GM13977 (cell line): Measurements from ENCODE around the gene CADM1.

Source experiments
- DNase-seq: peaks from one replicate; pipeline ENCODE4 v3.0.0; 2012; ENCODE audit warnings: low spot score
- in situ Hi-C: fragments of 300-500 bp; cut with MboI; formaldehyde crosslinking; loops from one replicate; pipeline ENCODE4 v1.12.0; 2022; ENCODE audit warnings: low sequenced_read_pairs, low pct_unique_long_range_greater_than_20kb, mixed read lengths, inconsistent platforms; ENCODE audit not compliant: unreplicated experiment
- TF ChIP-seq, protein P1 (sequence below): IDR thresholded peaks from 2 replicates; pipeline ENCODE4 v1.5.1; 2012; ENCODE audit warnings: mild to moderate bottlenecking, control low read depth; ENCODE audit not compliant: insufficient read depth; ENCODE audit errors: extremely low read depth, missing control alignments

The CADM1 gene

DNA sequence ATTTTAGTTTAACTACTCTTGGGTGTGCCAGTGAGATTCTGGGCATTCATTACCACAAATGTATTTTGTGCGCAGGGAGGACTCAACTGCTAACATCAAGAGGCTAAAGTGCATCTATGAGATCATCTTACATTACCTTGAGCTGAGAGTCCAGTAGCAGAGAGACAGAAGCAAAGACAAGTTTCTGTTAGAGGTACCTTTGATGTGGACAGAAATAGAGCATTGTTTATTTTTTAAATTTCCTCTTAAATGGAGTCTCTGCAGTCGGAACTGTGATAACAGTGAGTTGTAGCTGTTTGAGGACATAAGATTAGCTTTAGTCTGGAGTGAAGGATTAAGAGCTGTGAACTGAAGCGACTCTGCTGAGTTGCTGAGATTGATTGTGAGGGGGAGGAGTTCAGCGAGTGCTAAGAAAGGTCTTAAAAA, 297.0 kb downstream of the CADM1 start:
- no peak for DNase-seq
- TF ChIP-seq, protein P1, sequence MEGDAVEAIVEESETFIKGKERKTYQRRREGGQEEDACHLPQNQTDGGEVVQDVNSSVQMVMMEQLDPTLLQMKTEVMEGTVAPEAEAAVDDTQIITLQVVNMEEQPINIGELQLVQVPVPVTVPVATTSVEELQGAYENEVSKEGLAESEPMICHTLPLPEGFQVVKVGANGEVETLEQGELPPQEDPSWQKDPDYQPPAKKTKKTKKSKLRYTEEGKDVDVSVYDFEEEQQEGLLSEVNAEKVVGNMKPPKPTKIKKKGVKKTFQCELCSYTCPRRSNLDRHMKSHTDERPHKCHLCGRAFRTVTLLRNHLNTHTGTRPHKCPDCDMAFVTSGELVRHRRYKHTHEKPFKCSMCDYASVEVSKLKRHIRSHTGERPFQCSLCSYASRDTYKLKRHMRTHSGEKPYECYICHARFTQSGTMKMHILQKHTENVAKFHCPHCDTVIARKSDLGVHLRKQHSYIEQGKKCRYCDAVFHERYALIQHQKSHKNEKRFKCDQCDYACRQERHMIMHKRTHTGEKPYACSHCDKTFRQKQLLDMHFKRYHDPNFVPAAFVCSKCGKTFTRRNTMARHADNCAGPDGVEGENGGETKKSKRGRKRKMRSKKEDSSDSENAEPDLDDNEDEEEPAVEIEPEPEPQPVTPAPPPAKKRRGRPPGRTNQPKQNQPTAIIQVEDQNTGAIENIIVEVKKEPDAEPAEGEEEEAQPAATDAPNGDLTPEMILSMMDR: no peak
- in situ Hi-C loops: no loop called here

DNA sequence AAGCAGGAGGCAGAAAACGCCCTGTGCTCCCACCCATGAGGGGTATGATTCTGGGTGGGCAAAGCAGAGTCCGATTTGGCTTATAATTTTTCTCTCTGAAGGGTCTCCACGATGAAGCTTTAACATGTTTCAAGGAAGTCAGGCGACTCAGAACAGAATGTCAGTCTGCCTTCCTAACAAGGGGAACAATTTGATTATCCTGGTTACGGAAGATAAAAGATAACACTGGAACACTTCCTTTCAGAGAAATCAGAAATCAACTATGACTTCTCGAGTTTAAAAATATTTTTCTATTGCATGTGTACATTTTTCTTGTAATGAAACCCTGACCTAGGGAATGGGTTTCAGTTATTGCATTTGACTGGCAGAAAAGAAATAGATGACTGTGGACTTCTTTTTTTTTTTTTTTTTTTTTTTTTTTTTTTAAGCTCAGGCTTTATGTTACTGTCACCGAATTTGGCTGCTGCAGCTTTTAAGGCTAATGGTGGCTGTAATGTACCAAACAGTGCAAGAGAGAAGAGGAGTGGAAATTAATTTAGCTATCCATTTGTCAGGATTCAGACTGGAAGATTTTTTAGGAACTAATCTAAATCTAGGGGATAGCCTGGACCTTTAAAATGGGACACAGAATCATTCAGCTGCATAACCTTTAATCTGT, 297.7 kb downstream of the CADM1 start:
- TF ChIP-seq, protein P1: no peak
- DNase-seq: no peak
- in situ Hi-C loops: no loop called here

DNA sequence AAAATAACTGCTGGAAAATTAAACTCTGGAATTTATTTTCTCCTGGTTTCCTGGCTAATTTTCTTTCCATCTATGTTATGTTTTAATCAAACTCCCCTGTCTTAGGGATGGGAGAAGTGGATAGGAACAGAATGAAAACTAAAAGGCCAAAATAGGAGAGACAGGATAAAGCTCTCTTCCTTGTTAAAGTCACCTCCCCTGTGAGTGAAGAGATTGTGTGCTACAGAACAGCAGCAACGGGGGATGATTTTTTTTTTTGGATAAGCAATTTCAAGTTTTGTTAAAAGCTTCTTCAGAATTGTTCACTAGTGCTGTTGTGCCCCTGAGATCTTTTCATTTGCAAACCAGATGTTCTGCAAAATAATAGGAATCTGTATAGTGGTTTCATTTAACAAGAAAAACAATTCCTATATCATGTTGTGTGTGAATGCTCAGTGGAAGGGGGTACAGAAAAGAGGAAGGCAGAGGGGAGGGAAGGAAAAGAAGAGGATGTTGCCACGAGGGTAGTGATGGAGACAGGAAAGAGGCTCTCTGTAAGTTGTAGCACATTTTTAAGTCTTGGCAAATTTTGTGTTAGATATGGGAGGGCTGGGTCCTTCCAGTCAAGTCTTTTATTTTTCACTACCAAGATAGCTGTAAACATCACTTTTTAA, 301.2 kb downstream of the CADM1 start:
- TF ChIP-seq, protein P1: no peak
- in situ Hi-C loops: no loop called here
- no peak for DNase-seq

DNA sequence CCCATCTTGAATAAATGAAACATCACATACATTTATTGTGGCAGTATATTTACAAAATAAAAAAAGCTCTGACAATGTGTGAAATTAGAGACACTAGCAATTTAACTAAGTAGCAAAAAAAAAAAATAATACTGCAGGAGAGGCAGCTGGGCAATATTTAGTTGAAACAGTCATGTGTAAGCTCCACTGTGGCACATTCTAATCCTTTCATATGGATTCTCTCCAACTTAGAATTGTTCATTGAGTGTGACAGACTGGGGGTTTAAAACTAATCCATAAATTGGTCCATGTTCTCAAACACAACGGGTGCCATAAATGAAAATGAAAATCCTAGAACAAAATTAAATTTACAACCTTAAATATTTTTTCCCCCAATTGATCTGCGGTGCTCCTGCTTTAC, 302.1 kb downstream of the CADM1 start:
- DNase-seq: no peak
- TF ChIP-seq, protein P1: no peak
- in situ Hi-C loops: no loop called here

DNA sequence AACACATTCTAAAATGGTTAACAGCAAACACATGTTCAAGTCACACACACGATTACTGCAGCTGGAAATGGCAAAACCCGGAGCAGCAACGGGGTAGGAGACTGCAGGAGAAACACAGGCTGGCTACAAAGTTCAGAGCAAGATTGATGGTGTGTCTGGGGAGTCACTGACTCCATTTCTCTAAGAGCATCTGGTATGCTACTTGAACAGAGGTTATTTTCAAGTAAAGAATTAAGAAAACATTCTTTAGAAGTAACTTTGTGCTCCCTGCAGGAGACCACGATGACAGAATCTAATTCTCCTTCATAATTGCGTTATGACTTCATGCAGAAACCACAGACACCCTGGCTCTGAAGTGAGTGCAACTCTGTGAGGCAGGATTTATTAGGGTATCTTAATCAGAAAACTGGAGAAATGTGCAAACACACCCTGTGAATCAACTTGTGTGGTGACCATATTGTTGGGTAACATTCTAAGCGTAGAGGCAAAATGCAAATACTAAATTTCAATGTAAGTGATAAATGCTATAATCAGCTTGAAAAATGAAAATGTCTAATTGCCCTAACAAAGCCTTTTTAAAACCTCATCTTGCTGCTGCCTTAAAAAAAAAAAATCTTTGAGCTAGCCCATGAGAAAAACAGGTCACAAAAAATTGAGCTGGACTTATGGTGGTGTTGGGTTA, 303.0 kb downstream of the CADM1 start:
- TF ChIP-seq, protein P1: no peak
- in situ Hi-C loops: no loop called here
- DNase-seq: no peak

DNA sequence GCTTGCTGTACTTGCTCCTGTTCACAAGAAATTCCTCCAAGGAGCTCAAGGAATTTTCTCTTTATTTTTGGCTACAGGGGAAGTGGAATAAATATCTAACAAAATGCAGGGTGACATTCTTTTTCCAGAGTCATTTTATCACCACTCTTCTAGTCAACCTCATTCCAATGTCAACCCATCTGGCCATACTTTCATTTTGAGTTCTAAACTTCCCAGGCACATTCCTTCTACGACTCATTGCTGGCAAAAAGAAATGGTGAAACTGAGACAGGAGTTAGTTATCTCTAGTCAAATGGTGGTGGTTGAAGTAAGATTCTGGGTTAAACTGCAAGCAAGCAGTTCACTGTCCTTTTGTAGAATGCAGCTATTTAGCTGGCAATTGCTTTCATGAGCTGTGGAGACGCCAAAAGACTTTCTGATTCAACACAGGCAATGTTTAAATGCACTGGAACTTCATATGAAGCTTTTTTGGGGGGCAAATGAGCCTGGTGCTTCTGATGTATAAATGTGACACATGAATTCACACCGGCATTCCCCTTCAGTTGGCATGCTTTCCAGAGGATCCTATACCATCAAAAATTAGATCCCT, 304.6 kb downstream of the CADM1 start:
- TF ChIP-seq, protein P1: no peak
- in situ Hi-C loops: no loop called here
- no peak for DNase-seq
